Mesenchymal stem cell (in vitro differentiated cells and primary cell): Measurements from ENCODE around the gene MYB.

ENCODE experiments used
- DNase-seq: peaks from one replicate; pipeline ENCODE4 v3.0.0-alpha.2; 2013
- H2AFZ ChIP-seq: one replicate; pipeline ENCODE4 v1.6.1; 2013; ENCODE audit warnings: low read depth, mild to moderate bottlenecking, control low read depth, inconsistent platforms, low read length, moderate library complexity
- H2AK5ac ChIP-seq: 2 replicates; pipeline ENCODE4 v1.6.1; 2013; ENCODE audit warnings: low read length, moderate library complexity, mild to moderate bottlenecking, inconsistent platforms; ENCODE audit not compliant: severe bottlenecking
- H2BK120ac ChIP-seq: one replicate; pipeline ENCODE4 v1.6.1; 2013; ENCODE audit warnings: low read depth, mild to moderate bottlenecking, inconsistent platforms, low read length, moderate library complexity
- H2BK12ac ChIP-seq, 2 experiments: one replicate each; pipeline ENCODE4 v1.6.1; 2013; ENCODE audit warnings: inconsistent platforms in 2 of 2, low read length in 2 of 2, mild to moderate bottlenecking in 2 of 2, moderate library complexity in 2 of 2, control low read depth in 1 of 2
- H2BK15ac ChIP-seq: one replicate; pipeline ENCODE4 v1.6.1; 2013; ENCODE audit warnings: mild to moderate bottlenecking, low read depth, inconsistent platforms; ENCODE audit not compliant: poor library complexity, severe bottlenecking
- H2BK5ac ChIP-seq: 2 replicates; pipeline ENCODE4 v1.6.1; 2013; ENCODE audit warnings: low read depth, mild to moderate bottlenecking, low read length, control low read depth, inconsistent platforms; ENCODE audit not compliant: poor library complexity, severe bottlenecking
- H3K14ac ChIP-seq, 2 experiments: one replicate each; pipeline ENCODE4 v1.6.1; 2013; ENCODE audit warnings: inconsistent platforms in 2 of 2, low read length in 2 of 2, control low read depth in 1 of 2, mild to moderate bottlenecking in 1 of 2, moderate library complexity in 1 of 2
- H3K18ac ChIP-seq, 2 experiments: one replicate each; pipeline ENCODE4 v1.6.1; 2013; ENCODE audit warnings: inconsistent platforms in 2 of 2, low read length in 2 of 2, control low read depth in 1 of 2, low read depth in 1 of 2, mild to moderate bottlenecking in 1 of 2
- H3K23ac ChIP-seq, 2 experiments: one replicate each; pipeline ENCODE4 v1.6.1; 2013; ENCODE audit warnings: inconsistent platforms in 2 of 2, low read length in 2 of 2, mild to moderate bottlenecking in 2 of 2, moderate library complexity in 2 of 2, control low read depth in 1 of 2
- H3K27ac ChIP-seq: 2 replicates; pipeline ENCODE4 v1.5.1; 2013; ENCODE audit warnings: mild to moderate bottlenecking, moderate library complexity, low read length, control low read depth, inconsistent platforms; ENCODE audit not compliant: poor library complexity, severe bottlenecking
- H3K27me3 ChIP-seq, 2 experiments: 2 replicates each; pipeline versions ENCODE4 v1.6.1 to v1.7.0; 2013; ENCODE audit warnings: low read length in 2 of 2, mild to moderate bottlenecking in 2 of 2, moderate library complexity in 2 of 2, control low read depth in 1 of 2, inconsistent platforms in 1 of 2; ENCODE audit not compliant: control insufficient read depth in 1 of 2, insufficient read depth in 1 of 2
- H3K36me3 ChIP-seq, 2 experiments: 2 replicates each; pipeline versions ENCODE4 v1.6.1 to v1.7.0; 2013; ENCODE audit warnings: low read length in 2 of 2, control low read depth in 1 of 2, inconsistent platforms in 1 of 2, low read depth in 1 of 2, mild to moderate bottlenecking in 1 of 2; ENCODE audit not compliant: insufficient read depth in 2 of 2, control insufficient read depth in 1 of 2
- H3K4ac ChIP-seq, 2 experiments: one replicate each; pipeline ENCODE4 v1.6.1; 2013; ENCODE audit warnings: inconsistent platforms in 2 of 2, low read length in 2 of 2, mild to moderate bottlenecking in 2 of 2, moderate library complexity in 2 of 2, control low read depth in 1 of 2, low read depth in 1 of 2
- H3K4me1 ChIP-seq: 2 replicates; pipeline ENCODE4 v1.6.1; 2013; ENCODE audit warnings: low read depth, low read length, control low read depth; ENCODE audit not compliant: control insufficient read depth, insufficient read depth
- H3K4me2 ChIP-seq: 2 replicates; pipeline ENCODE4 v1.6.1; 2013; ENCODE audit warnings: low read length, mild to moderate bottlenecking, inconsistent platforms; ENCODE audit not compliant: poor library complexity, severe bottlenecking
- H3K4me3 ChIP-seq, 2 experiments: 2 replicates each; pipeline versions ENCODE4 v1.5.1 to v1.7.0; 2013; ENCODE audit warnings: low read length in 2 of 2, mild to moderate bottlenecking in 2 of 2, control low read depth in 1 of 2, low read depth in 1 of 2; ENCODE audit not compliant: insufficient read depth in 1 of 2
- H3K79me1 ChIP-seq: replicated peaks from 2 replicates; pipeline ENCODE4 v1.6.1; 2013; ENCODE audit warnings: mild to moderate bottlenecking, control low read depth, low read length, inconsistent platforms; ENCODE audit not compliant: poor library complexity, severe bottlenecking
- H3K9ac ChIP-seq: 2 replicates; pipeline ENCODE4 v1.7.0; 2013; ENCODE audit warnings: mild to moderate bottlenecking, low read length, moderate library complexity
- H3K9me3 ChIP-seq: 2 replicates; pipeline ENCODE4 v1.7.0; 2013; ENCODE audit warnings: mild to moderate bottlenecking, low read length; ENCODE audit not compliant: control insufficient read depth
- H4K8ac ChIP-seq: one replicate; pipeline ENCODE4 v1.6.1; 2013; ENCODE audit warnings: inconsistent platforms, mild to moderate bottlenecking, low read length, moderate library complexity
- H4K91ac ChIP-seq: one replicate; pipeline ENCODE4 v1.6.1; 2013; ENCODE audit warnings: mild to moderate bottlenecking, low read length, inconsistent platforms
- WGBS: methylation state at CpG from one replicate; pipeline ENCODE4 v1.1.7; 2013; ENCODE audit warnings: mixed read lengths; 5-methylcytosine and 5-hydroxymethylcytosine counted together

The MYB gene

DNA sequence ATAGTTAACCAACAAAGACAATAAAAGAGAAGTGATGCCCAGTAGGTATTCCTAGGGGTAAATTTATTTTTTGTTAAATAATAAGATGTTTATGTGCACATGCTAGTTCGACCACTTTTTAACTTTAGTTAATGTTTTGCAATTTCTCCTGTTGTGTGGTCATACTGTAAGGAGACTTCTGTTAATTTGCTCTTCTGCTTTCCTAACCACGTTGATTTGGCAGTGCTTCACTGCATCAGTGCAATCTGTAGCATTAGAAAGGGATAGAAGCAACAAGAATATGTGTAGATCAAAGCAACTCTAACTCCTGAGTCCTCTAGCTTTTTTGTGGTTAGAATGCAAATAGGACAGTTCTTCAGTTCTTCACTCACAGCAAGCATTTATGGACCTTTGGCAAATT is 13.9 kb downstream of the MYB start:
- Histone ChIP-seq H3K79me1 (no peaks in the 10 kb centered on the region), H3K27ac (no peak overlapping the region), H3K23ac (no peak overlapping the region), H3K4me3 (no peak overlapping the region), H3K4me2 (no peak overlapping the region), H2BK120ac (no peak overlapping the region), H4K91ac (no peak overlapping the region), H3K4ac (no peak overlapping the region), H2BK12ac (no peak overlapping the region), H3K18ac (no peak overlapping the region), H2AFZ (no peak overlapping the region), H2BK15ac (no peak overlapping the region), H3K4me1 (no peaks in the 10 kb centered on the region), H3K9me3 (no peaks in the 10 kb centered on the region), H2BK5ac (no peak overlapping the region), H3K14ac (no peak overlapping the region), H3K36me3 (no peaks in the 10 kb centered on the region), H4K8ac (no peak overlapping the region), H3K27me3 (no peaks in the 10 kb centered on the region), H3K9ac (no peak overlapping the region), H2AK5ac (no peak overlapping the region)
- no peak for DNase-seq
- 94% methylated on average over 2 of the region's 2 CpGs for WGBS

DNA sequence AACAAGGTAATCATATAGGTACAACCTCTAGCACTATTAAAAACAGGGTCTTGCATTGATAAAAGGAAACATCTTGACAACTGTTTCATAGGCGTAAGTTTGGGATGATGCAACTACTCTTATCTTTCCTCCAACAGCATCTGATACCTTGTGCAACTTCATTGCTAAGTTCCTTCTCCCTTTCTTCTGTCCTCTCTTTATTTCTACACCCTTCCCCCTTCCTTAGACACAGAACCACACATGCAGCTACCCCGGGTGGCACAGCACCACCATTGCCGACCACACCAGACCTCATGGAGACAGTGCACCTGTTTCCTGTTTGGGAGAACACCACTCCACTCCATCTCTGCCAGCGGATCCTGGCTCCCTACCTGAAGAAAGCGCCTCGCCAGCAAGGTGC is 14.4 kb downstream of the MYB start:
- no peak overlapping the region for H3K27ac ChIP-seq
- H2AFZ ChIP-seq, result no peak overlapping the region
- no peak overlapping the region for H2BK15ac ChIP-seq
- no peak overlapping the region for H2BK5ac ChIP-seq
- H3K4me1 ChIP-seq, result no peaks in the 10 kb centered on the region
- no peaks in the 10 kb centered on the region for H3K9me3 ChIP-seq
- WGBS, result 95% methylated on average over 5 of the region's 6 CpGs
- H3K23ac ChIP-seq, result no peak overlapping the region
- H4K91ac ChIP-seq, result no peak overlapping the region
- H2AK5ac ChIP-seq, result no peak overlapping the region
- H3K4ac ChIP-seq, result no peak overlapping the region
- no peaks in the 10 kb centered on the region for H3K79me1 ChIP-seq
- H3K36me3 ChIP-seq, result no peaks in the 10 kb centered on the region
- no peak for DNase-seq
- no peak overlapping the region for H3K14ac ChIP-seq
- H3K18ac ChIP-seq, result no peak overlapping the region
- no peak overlapping the region for H3K4me2 ChIP-seq
- H4K8ac ChIP-seq, result no peak overlapping the region
- no peak overlapping the region for H2BK12ac ChIP-seq
- no peak overlapping the region for H2BK120ac ChIP-seq
- no peaks in the 10 kb centered on the region for H3K27me3 ChIP-seq
- no peak overlapping the region for H3K4me3 ChIP-seq
- no peak overlapping the region for H3K9ac ChIP-seq

DNA sequence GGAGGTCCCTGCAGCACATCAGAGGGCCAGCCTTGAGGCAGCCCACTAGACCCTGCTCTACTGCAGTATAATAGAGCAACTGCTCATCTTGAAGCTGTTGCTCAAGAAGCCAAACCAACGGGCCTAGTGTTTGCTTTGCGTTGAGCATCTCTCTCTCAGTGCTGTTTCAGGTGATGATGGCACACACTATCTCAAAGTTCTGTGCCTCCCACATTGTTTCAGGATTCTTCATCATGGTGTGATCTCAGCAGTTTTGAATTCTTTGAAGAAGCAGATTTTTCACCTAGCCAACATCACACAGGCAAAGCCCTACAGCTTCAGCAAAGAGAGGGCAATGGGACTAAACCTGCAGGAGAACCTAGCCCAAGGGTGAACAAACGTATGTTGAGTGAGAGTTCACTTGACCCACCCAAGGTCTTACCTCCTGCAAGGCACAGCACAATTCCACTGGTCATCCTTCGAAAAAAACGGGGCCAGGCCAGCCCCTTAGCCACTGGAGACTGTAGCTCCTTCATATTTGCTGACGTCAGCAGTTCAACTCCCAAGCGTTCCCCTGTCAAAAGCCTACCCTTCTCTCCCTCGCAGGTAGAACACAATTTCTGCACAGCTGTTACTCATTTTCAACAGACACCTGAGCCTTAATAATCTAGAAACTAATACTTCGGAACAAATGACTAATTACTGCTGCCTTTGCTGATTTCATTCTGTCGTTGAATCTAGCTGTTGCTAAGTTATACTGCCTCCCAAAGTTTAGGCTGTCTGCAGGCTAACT is 15.8 kb downstream of the MYB start:
- Histone ChIP-seq H3K9ac (no peak overlapping the region), H3K27ac (no peak overlapping the region), H2AK5ac (no peak overlapping the region), H2BK12ac (no peak overlapping the region), H3K36me3 (no peaks in the 10 kb centered on the region), H2BK120ac (no peak overlapping the region), H4K8ac (no peak overlapping the region), H3K79me1 (no peaks in the 10 kb centered on the region), H3K4me1 (no peaks in the 10 kb centered on the region), H2BK15ac (no peak overlapping the region), H2BK5ac (no peak overlapping the region), H3K18ac (no peak overlapping the region), H2AFZ (no peak overlapping the region), H3K14ac (no peak overlapping the region), H3K27me3 (no peaks in the 10 kb centered on the region), H4K91ac (no peak overlapping the region), H3K23ac (no peak overlapping the region), H3K4me3 (no peak overlapping the region), H3K9me3 (no peaks in the 10 kb centered on the region), H3K4me2 (no peak overlapping the region), H3K4ac (no peak overlapping the region)
- no peak for DNase-seq
- 95% methylated on average over 10 of the region's 10 CpGs for WGBS

DNA sequence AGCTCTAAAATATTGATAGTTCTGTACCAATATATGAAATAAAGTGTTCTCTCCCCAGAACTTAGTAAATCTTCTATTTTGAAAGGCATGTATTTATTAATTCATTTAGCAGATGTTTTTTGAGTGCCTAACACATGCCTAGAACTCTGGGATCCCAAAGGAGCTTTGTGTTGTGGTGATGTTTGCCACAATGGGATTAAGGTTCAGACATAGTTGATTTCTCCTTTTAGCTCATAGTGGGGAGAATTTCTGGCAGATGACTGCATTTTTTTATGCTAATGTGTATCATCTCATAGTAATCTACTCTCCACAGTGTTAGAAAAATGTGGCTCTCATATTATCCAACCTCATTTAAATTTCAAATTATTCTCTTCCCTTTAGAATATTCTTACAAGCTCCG is 21.7 kb downstream of the MYB start:
- WGBS, result 100% methylated on average over 1 of the region's 1 CpG
- Histone ChIP-seq H2AK5ac (no peak overlapping the region), H4K8ac (no peak overlapping the region), H3K4me3 (no peak overlapping the region), H3K18ac (no peak overlapping the region), H4K91ac (no peak overlapping the region), H3K4ac (no peak overlapping the region), H2BK120ac (no peak overlapping the region), H3K79me1 (no peaks in the 10 kb centered on the region), H3K27ac (no peak overlapping the region), H2BK12ac (no peak overlapping the region), H3K36me3 (no peaks in the 10 kb centered on the region), H3K9ac (no peak overlapping the region), H3K4me2 (no peak overlapping the region), H3K4me1 (no peaks in the 10 kb centered on the region), H3K9me3 (no peaks in the 10 kb centered on the region), H2BK5ac (no peak overlapping the region), H3K23ac (no peak overlapping the region), H3K14ac (no peak overlapping the region), H2AFZ (no peak overlapping the region), H2BK15ac (no peak overlapping the region), H3K27me3 (no peaks in the 10 kb centered on the region)
- no peak for DNase-seq
